Measurements from ENCODE around the gene ASB7. TPM values are rescaled to one million over a fixed set of nuclear protein-coding genes. Genes with fewer than 3 reads are reported as not detected.

The ASB7 gene
- total RNA-seq, 4 donors from 2014 or later, result 10.2 to 14.8 (median 11.9) TPM

GRCh38 chr15:100668348-100668745 is 66.0 kb downstream of the ASB7 start:
- Histone ChIP-seq H3K9me3 (no peaks in the 10 kb centered on the region), H3K4me3 (no peak overlapping the region), H3K4me1 (peaks cover 0 to 15% (median 0%) of the 10 kb centered on the region in 3 donors), H3K36me3 (no peaks in the 10 kb centered on the region), H3K27me3 (no peaks in the 10 kb centered on the region), H3K27ac (peak overlapping the region in 3 of 4 donors; percentile 48 to 67 (median 57))
- no peak for ATAC-seq
- 80 to 82% methylated on average over 2 to 4 of the region's 7 CpGs for WGBS, 2 donors (ENCODE audit: low coverage in 1 of 2)
- TF ChIP-seq CTCF (IDR thresholded peaks at IDR 0.05), result no peak
- no peak for TF ChIP-seq POLR2A (IDR thresholded peaks at IDR 0.05)
- no peak for TF ChIP-seq POLR2AphosphoS5 (IDR thresholded peaks at IDR 0.05)
- TF ChIP-seq EP300 (IDR thresholded peaks at IDR 0.05), result no peak

GRCh38 chr15:100669260-100669659 is 66.9 kb downstream of the ASB7 start:
- Histone ChIP-seq H3K9me3 (no peaks in the 10 kb centered on the region), H3K27ac (no peak overlapping the region), H3K4me1 (peaks cover 0 to 6% (median 0%) of the 10 kb centered on the region in 3 donors), H3K36me3 (no peaks in the 10 kb centered on the region), H3K27me3 (no peaks in the 10 kb centered on the region), H3K4me3 (no peak overlapping the region)
- ATAC-seq, result no peak
- TF ChIP-seq EP300 (IDR thresholded peaks at IDR 0.05) (no peak), POLR2AphosphoS5 (IDR thresholded peaks at IDR 0.05) (no peak), POLR2A (IDR thresholded peaks at IDR 0.05) (no peak), CTCF (IDR thresholded peaks at IDR 0.05) (no peak)
- WGBS, 2 donors (ENCODE audit: low coverage in 1 of 2), result 87% methylated on average over 3 of the region's 15 CpGs; no CpG with 5 or more reads in 1 of the 2 donors

GRCh38 chr15:100670505-100671021 is 68.2 kb downstream of the ASB7 start:
- Histone ChIP-seq H3K27ac (no peak overlapping the region), H3K36me3 (no peaks in the 10 kb centered on the region), H3K4me3 (no peak overlapping the region), H3K4me1 (peaks cover 0 to 6% (median 0%) of the 10 kb centered on the region in 3 donors), H3K9me3 (no peaks in the 10 kb centered on the region), H3K27me3 (no peaks in the 10 kb centered on the region)
- no peak for ATAC-seq
- no peak for TF ChIP-seq CTCF (IDR thresholded peaks at IDR 0.05)
- no peak for TF ChIP-seq POLR2AphosphoS5 (IDR thresholded peaks at IDR 0.05)
- no peak for TF ChIP-seq EP300 (IDR thresholded peaks at IDR 0.05)
- no peak for TF ChIP-seq POLR2A (IDR thresholded peaks at IDR 0.05)
- WGBS, 2 donors (ENCODE audit: low coverage in 1 of 2), result 59 to 74% methylated on average over 5 of the region's 8 CpGs

- no peak for ATAC-seq
- H3K4me3 ChIP-seq, result no peak overlapping the region
- H3K36me3 ChIP-seq, result no peaks in the 10 kb centered on the region
- H3K4me1 ChIP-seq, result peaks cover 0 to 6% (median 0%) of the 10 kb centered on the region in 3 donors
- WGBS, 2 donors (ENCODE audit: low coverage in 1 of 2), result 73 to 82% methylated on average over 4 to 9 of the region's 15 CpGs
- no peak overlapping the region for H3K27ac ChIP-seq
- TF ChIP-seq CTCF (IDR thresholded peaks at IDR 0.05) (no peak), POLR2AphosphoS5 (IDR thresholded peaks at IDR 0.05) (no peak), EP300 (IDR thresholded peaks at IDR 0.05) (no peak), POLR2A (IDR thresholded peaks at IDR 0.05) (no peak)
- H3K27me3 ChIP-seq, result no peaks in the 10 kb centered on the region
- no peaks in the 10 kb centered on the region for H3K9me3 ChIP-seq
Measured at GRCh38 chr15:100671124-100671680, 68.8 kb downstream of the ASB7 start.
